ENCODE data around the gene BMP8B.
A peak's percentile ranks its signal among the peaks of the same experiment; 100 is the strongest.

- TF ChIP-seq CTCF (IDR thresholded peaks at IDR 0.05), result no peak
- no peak for TF ChIP-seq JUND (IDR thresholded peaks at IDR 0.05)
- peak; percentile 17; the same call in 1 of the 2 replicates for TF ChIP-seq RAD21 (IDR thresholded peaks at IDR 0.05; ENCODE audit: low read length)
- TF ChIP-seq NFIC (IDR thresholded peaks at IDR 0.05; ENCODE audit: borderline replicate concordance), result no peak
- no peak for TF ChIP-seq RCOR1 (IDR thresholded peaks at IDR 0.05; ENCODE audit: low read length)
Observed at GRCh38 chr1:39826583-39826982, 37.9 kb upstream of the BMP8B start.
